ENCODE measurements around the gene AKAP7. TPM values are rescaled to one million over a fixed set of nuclear protein-coding genes. Genes with fewer than 3 reads are reported as not detected.
A peak's percentile ranks its signal among the peaks of the same experiment; 100 is the strongest.
"Not testable (repeated sequence)": the region's sequence is repeated elsewhere in the genome, so short reads cannot be mapped to it uniquely, and the experiment has no call there.

Gene AKAP7
- total RNA-seq (2014; rRNA removed; shearing (Covaris generic); ENCODE audit: low replicate concordance), result 12.8 and 15.4 TPM in 2 replicates

GRCh38 chr6:131135244-131136020 is at the start of gene AKAP7:
Gene AKAP7, plus strand, starts transcription at chr6:131135467. Its CDS starts 297 bp downstream, at chr6:131135764.
- peak; percentile 73 for DNase-seq (ENCODE audit: low read depth)
- in situ Hi-C loops (cut with HindIII; ENCODE audit: low pct_unique_long_range_greater_than_20kb, low sequenced_read_pairs), result no loop called here

GRCh38 chr6:131090339-131090738 is 44.9 kb upstream of the AKAP7 start:
- in situ Hi-C loops (cut with HindIII; ENCODE audit: low pct_unique_long_range_greater_than_20kb, low sequenced_read_pairs); DNase-seq (ENCODE audit: low read depth): not testable (repeated sequence)

GRCh38 chr6:131091944-131092343 is 43.3 kb upstream of the AKAP7 start:
- in situ Hi-C loops (cut with HindIII; ENCODE audit: low pct_unique_long_range_greater_than_20kb, low sequenced_read_pairs); DNase-seq (ENCODE audit: low read depth): not testable (repeated sequence)

GRCh38 chr6:131093334-131093733 is 41.9 kb upstream of the AKAP7 start:
- DNase-seq (ENCODE audit: low read depth), result no peak
- in situ Hi-C loops (cut with HindIII; ENCODE audit: low pct_unique_long_range_greater_than_20kb, low sequenced_read_pairs), result no loop called here

- no peak for DNase-seq (ENCODE audit: low read depth)
- in situ Hi-C loops (cut with HindIII; ENCODE audit: low pct_unique_long_range_greater_than_20kb, low sequenced_read_pairs), result no loop called here
These were observed 38.5 kb upstream of the AKAP7 start for GRCh38 chr6:131096786-131097185.

- peak; percentile 49 for DNase-seq (ENCODE audit: low read depth)
- in situ Hi-C loops (cut with HindIII; ENCODE audit: low pct_unique_long_range_greater_than_20kb, low sequenced_read_pairs), result no loop called here
These were observed 33.2 kb upstream of the AKAP7 start for GRCh38 chr6:131101911-131102680.

GRCh38 chr6:131103296-131103695 is 32.0 kb upstream of the AKAP7 start:
- no peak for DNase-seq (ENCODE audit: low read depth)
- in situ Hi-C loops (cut with HindIII; ENCODE audit: low pct_unique_long_range_greater_than_20kb, low sequenced_read_pairs), result no loop called here

GRCh38 chr6:131103901-131104300 is 31.4 kb upstream of the AKAP7 start:
- in situ Hi-C loops (cut with HindIII; ENCODE audit: low pct_unique_long_range_greater_than_20kb, low sequenced_read_pairs), result no loop called here
- DNase-seq (ENCODE audit: low read depth), result no peak

- in situ Hi-C loops (cut with HindIII; ENCODE audit: low pct_unique_long_range_greater_than_20kb, low sequenced_read_pairs), result no loop called here
- peak; percentile 19 for DNase-seq (ENCODE audit: low read depth)
These were observed 28.1 kb upstream of the AKAP7 start for GRCh38 chr6:131107151-131107550.

- DNase-seq (ENCODE audit: low read depth), result no peak
- in situ Hi-C loops (cut with HindIII; ENCODE audit: low pct_unique_long_range_greater_than_20kb, low sequenced_read_pairs), result no loop called here
These were observed 23.0 kb upstream of the AKAP7 start for GRCh38 chr6:131112249-131112648.

GRCh38 chr6:131115651-131116050 is 19.6 kb upstream of the AKAP7 start:
- in situ Hi-C loops (cut with HindIII; ENCODE audit: low pct_unique_long_range_greater_than_20kb, low sequenced_read_pairs), result no loop called here
- no peak for DNase-seq (ENCODE audit: low read depth)

- in situ Hi-C loops (cut with HindIII; ENCODE audit: low pct_unique_long_range_greater_than_20kb, low sequenced_read_pairs), result no loop called here
- no peak for DNase-seq (ENCODE audit: low read depth)
These were observed 18.9 kb upstream of the AKAP7 start for GRCh38 chr6:131116321-131116720.

GRCh38 chr6:131116755-131117360 is 18.4 kb upstream of the AKAP7 start:
- DNase-seq (ENCODE audit: low read depth), result peak; percentile 32
- in situ Hi-C loops (cut with HindIII; ENCODE audit: low pct_unique_long_range_greater_than_20kb, low sequenced_read_pairs), result no loop called here

- DNase-seq (ENCODE audit: low read depth), result no peak
- in situ Hi-C loops (cut with HindIII; ENCODE audit: low pct_unique_long_range_greater_than_20kb, low sequenced_read_pairs), result no loop called here
These were observed 17.4 kb upstream of the AKAP7 start for GRCh38 chr6:131117878-131118277.

GRCh38 chr6:131122007-131122406 is 13.3 kb upstream of the AKAP7 start:
- in situ Hi-C loops (cut with HindIII; ENCODE audit: low pct_unique_long_range_greater_than_20kb, low sequenced_read_pairs), result no loop called here
- DNase-seq (ENCODE audit: low read depth), result no peak

GRCh38 chr6:131122516-131122915 is 12.8 kb upstream of the AKAP7 start:
- no peak for DNase-seq (ENCODE audit: low read depth)
- in situ Hi-C loops (cut with HindIII; ENCODE audit: low pct_unique_long_range_greater_than_20kb, low sequenced_read_pairs), result no loop called here

GRCh38 chr6:131124336-131125071 is 10.8 kb upstream of the AKAP7 start:
- no peak for DNase-seq (ENCODE audit: low read depth)
- in situ Hi-C loops (cut with HindIII; ENCODE audit: low pct_unique_long_range_greater_than_20kb, low sequenced_read_pairs), result no loop called here

- in situ Hi-C loops (cut with HindIII; ENCODE audit: low pct_unique_long_range_greater_than_20kb, low sequenced_read_pairs), result no loop called here
- no peak for DNase-seq (ENCODE audit: low read depth)
These were observed 9.8 kb upstream of the AKAP7 start for GRCh38 chr6:131125431-131125830.
